Endothelial cell of umbilical vein (primary cell): ENCODE measurements around the gene ZBTB22. TPM values are rescaled to one million over a fixed set of nuclear protein-coding genes. Genes with fewer than 3 reads are reported as not detected.

ENCODE experiments used
- BruUV-seq: library from RNA; stranded (reverse); fragments of 400-500 nt; replicated peaks from 2 replicates; lab custom pipeline; 2021; lab: Mats Ljungman, UMichigan
- CTCF ChIA-PET: fragments of 300-600, 350-600 bp; sonication (Branson Sonifier 250); formaldehyde crosslinking; loops from one replicate; lab custom pipeline; 2021; ENCODE audit warnings: antibody characterized with exemption, inconsistent platforms; lab: Charles Lee
- POLR2A ChIA-PET: fragments of 300-600, 350-600 bp; sonication (Branson Sonifier 250); formaldehyde crosslinking; loops from one replicate; lab custom pipeline; 2021; ENCODE audit warnings: antibody characterized with exemption, inconsistent platforms; lab: Charles Lee
- DNase-seq: peaks from one replicate; pipeline ENCODE4 v3.0.0-alpha.2; 2011; ENCODE audit warnings: low read depth, low spot score
- FAIRE-seq: peaks from 2 replicates; lab custom pipeline; 2011; peaks lifted over from hg19 to GRCh38; lab: Jason Lieb, UNC
- H2AFZ ChIP-seq: 2 replicates; pipeline ENCODE4 v1.6.0; 2012; ENCODE audit warnings: low read depth, low read length, control low read depth, inconsistent platforms
- H3K27ac ChIP-seq: 2 replicates; pipeline ENCODE4 v1.5.1; 2011; ENCODE audit warnings: low read depth, mild to moderate bottlenecking, control low read depth, low read length, moderate library complexity; ENCODE audit not compliant: insufficient read depth
- H3K27me3 ChIP-seq, 2 experiments: 2 replicates each; pipeline versions ENCODE4 v1.6.0 to v1.6.1; 2011; ENCODE audit warnings: low read length in 2 of 2, mixed read lengths in 1 of 2; ENCODE audit not compliant: control insufficient read depth in 2 of 2, insufficient read depth in 2 of 2
- H3K36me3 ChIP-seq, 2 experiments: 2 replicates in 1 of 2; 3 replicates in 1 of 2; pipeline ENCODE4 v1.5.1; 2011; ENCODE audit warnings: low read length in 2 of 2, mild to moderate bottlenecking in 1 of 2, moderate library complexity in 1 of 2; ENCODE audit not compliant: control insufficient read depth in 2 of 2, insufficient read depth in 2 of 2; ENCODE audit errors: extremely low read depth in 1 of 2
- H3K4me1 ChIP-seq: 3 replicates; pipeline ENCODE4 v1.5.1; 2011; ENCODE audit warnings: mild to moderate bottlenecking, low read length; ENCODE audit not compliant: control insufficient read depth, insufficient read depth; ENCODE audit errors: extremely low read depth
- H3K4me2 ChIP-seq: 2 replicates; pipeline ENCODE4 v1.6.1; 2011; ENCODE audit warnings: low read length, control low read depth, mixed read lengths; ENCODE audit not compliant: insufficient read depth
- H3K4me3 ChIP-seq, 3 experiments: fragments of 200-600 bp in 1 of 3; sonication (generic), shearing (Covaris generic) in 1 of 3; replicated peaks in 1 of 3; 2 replicates each; pipeline ENCODE4 v1.5.1; 2011 to 2016; ENCODE audit warnings: control low read depth in 3 of 3, low read length in 3 of 3, mild to moderate bottlenecking in 2 of 3, inconsistent platforms in 1 of 3, low read depth in 1 of 3, moderate library complexity in 1 of 3; ENCODE audit not compliant: insufficient read depth in 1 of 3
- H3K79me2 ChIP-seq: 2 replicates; pipeline ENCODE4 v1.6.0; 2012; ENCODE audit warnings: low read length, inconsistent platforms; ENCODE audit not compliant: control insufficient read depth, insufficient read depth
- H3K9ac ChIP-seq: replicated peaks from 2 replicates; pipeline ENCODE3; 2011; ENCODE audit warnings: low read length, control low read depth; ENCODE audit not compliant: insufficient read depth; ENCODE audit errors: extremely low read depth
- H3K9me1 ChIP-seq: replicated peaks from 3 replicates; pipeline ENCODE4 v1.6.0; 2011; ENCODE audit warnings: mild to moderate bottlenecking, low read length; ENCODE audit not compliant: control insufficient read depth, insufficient read depth; ENCODE audit errors: extremely low read depth
- H3K9me3 ChIP-seq: replicated peaks from 2 replicates; pipeline ENCODE4 v1.5.1; 2012; ENCODE audit warnings: low read length, inconsistent platforms; ENCODE audit not compliant: control insufficient read depth, insufficient read depth
- H4K20me1 ChIP-seq: replicated peaks from 2 replicates; pipeline ENCODE3; 2011; ENCODE audit warnings: mild to moderate bottlenecking, low read length; ENCODE audit not compliant: control insufficient read depth, insufficient read depth; ENCODE audit errors: extremely low read depth
- EZH2 ChIP-seq: IDR thresholded peaks from 2 replicates; pipeline ENCODE4 v1.6.1; 2012; ENCODE audit warnings: borderline replicate concordance, low read depth, mild to moderate bottlenecking, moderate library complexity, low read length, inconsistent platforms; ENCODE audit not compliant: severe bottlenecking
- FOS ChIP-seq: IDR thresholded peaks from 2 replicates; pipeline ENCODE4 v1.6.1; 2011; ENCODE audit warnings: mild to moderate bottlenecking, low read length, moderate library complexity, borderline replicate concordance; ENCODE audit not compliant: insufficient read depth
- GATA2 ChIP-seq: IDR thresholded peaks from 2 replicates; pipeline ENCODE4 v1.7.0; 2011; ENCODE audit warnings: low read depth, mild to moderate bottlenecking, moderate library complexity, mixed read lengths, low read length; ENCODE audit not compliant: insufficient read length, insufficient read depth
- JUN ChIP-seq: IDR thresholded peaks from 2 replicates; pipeline ENCODE4 v1.6.1; 2011; ENCODE audit warnings: borderline replicate concordance, low read depth; ENCODE audit not compliant: insufficient read length, insufficient read depth
- MYC ChIP-seq: IDR thresholded peaks from one replicate; pipeline ENCODE4 v1.6.1; 2011; ENCODE audit warnings: mild to moderate bottlenecking, low read depth, low read length
- POLR2A ChIP-seq: IDR thresholded peaks from 2 replicates; pipeline ENCODE4 v1.6.1; 2012; ENCODE audit warnings: low read depth, mild to moderate bottlenecking, control low read depth, low read length
- POLR2AphosphoS5 ChIP-seq: IDR thresholded peaks from 2 replicates; pipeline ENCODE4 v1.6.1; 2012; ENCODE audit warnings: low read depth, mild to moderate bottlenecking, control low read depth, low read length, moderate library complexity; ENCODE audit not compliant: insufficient read depth
- dilution Hi-C: fragments of 300-500 bp; cut with MboI; formaldehyde crosslinking; loops from one replicate; pipeline ENCODE4 v1.15.0; 2019; ENCODE audit warnings: low sequenced_read_pairs; ENCODE audit not compliant: extremely low pct_ligation_motif_present
- intact Hi-C: fragments of 100-400 bp; cut with micrococcal nuclease; formaldehyde crosslinking; loops from one replicate; pipeline ENCODE4 v1.10.0; 2022
- polyA plus RNA-seq, 4 experiments: library from polyadenylated mRNA; depleted of rRNA in 3 of 4; stranded (reverse) in 3 of 4; unstranded in 1 of 4; fragments of >200 nt; gene quantifications; 2 replicates each; pipeline versions ENCODE4 v1.2.1 to v1.2.3, GENCODE V29; 2011 to 2012; ENCODE audit warnings: missing spikeins in 1 of 4
- total RNA-seq: library from RNA; stranded (reverse); gene quantifications from 2 replicates; pipeline ENCODE4 v1.2.3, GENCODE V29; 2021
- TF ChIP-seq, protein P1 (sequence below): IDR thresholded peaks from 2 replicates; pipeline ENCODE4 v1.6.1; 2011; ENCODE audit not compliant: insufficient read depth, insufficient read length
- TF ChIP-seq, protein P2 (sequence below), 2 donors: IDR thresholded peaks; 1 replicate in 1 of 2; 2 replicates in 1 of 2; pipeline ENCODE4 v1.5.1; 2011; ENCODE audit warnings: low read length in 2 of 2, mild to moderate bottlenecking in 2 of 2, moderate library complexity in 2 of 2, control low read depth in 1 of 2, inconsistent platforms in 1 of 2, low read depth in 1 of 2; ENCODE audit not compliant: insufficient read depth in 1 of 2; ENCODE audit errors: extremely low read depth in 1 of 2

ZBTB22 gene
- total and polyA plus RNA-seq, 2 donors (not counting 3 experiments of a cell fraction or from before 2014, with no cell fraction given) = 12.6 to 15.4 TPM

- DNase-seq = peak; percentile 84
Measured at GRCh38 chr6:33313709-33314514, 3.6 kb downstream of the ZBTB22 start, which contains the start of gene TAPBP. TSS of gene TAPBP (minus strand) at chr6:33314078. CDS start at chr6:33314041, 37 bp downstream.

More at GRCh38 chr6:33313709-33314514, 3.6 kb downstream of the ZBTB22 start, which contains the start of gene TAPBP:
- BruUV-seq = TSS peak; percentile 63
- Histone ChIP-seq H3K36me3 (peaks cover 0 to 3% of the 10 kb centered on the region in 2 experiments), H3K27ac (peak within 1 kb of the TSS; percentile 48), H3K9me1 (no peaks in the 10 kb centered on the region), H2AFZ (peak within 1 kb of the TSS; percentile 25), H3K4me3 (peak within 1 kb of the TSS; percentile 37 to 96 (median 65)), H3K9ac (peak within 1 kb of the TSS; percentile 69), H3K4me2 (peak within 1 kb of the TSS; percentile 92), H4K20me1 (no peaks in the 10 kb centered on the region), H3K79me2 (peaks cover 18% of the 10 kb centered on the region), H3K4me1 (peaks cover 25% of the 10 kb centered on the region), H3K9me3 (no peaks in the 10 kb centered on the region), H3K27me3 (no peaks in the 10 kb centered on the region)
- intact Hi-C loops = loop anchor here (1.0 to 10.0 kb wide), 4 partner anchors 15 to 261 kb away; partner anchors contain the start of genes B3GALT4, HSD17B8, RXRB and SLC39A7
- ChIA-PET CTCF (interaction anchor here (0.8 to 2.6 kb wide), 4 partner anchors 13 to 36 kb away, joined by 5 to 19 read pairs (median 8); partner anchors contain the start of genes B3GALT4 and RGL2), POLR2A (no interaction called here)
- no peak for TF ChIP-seq JUN
- TF ChIP-seq GATA2 = no peak
- TF ChIP-seq POLR2A = peak; percentile 48
- TF ChIP-seq FOS = no peak
- TF ChIP-seq POLR2AphosphoS5 = peak; percentile 44
- TF ChIP-seq, protein P1, sequence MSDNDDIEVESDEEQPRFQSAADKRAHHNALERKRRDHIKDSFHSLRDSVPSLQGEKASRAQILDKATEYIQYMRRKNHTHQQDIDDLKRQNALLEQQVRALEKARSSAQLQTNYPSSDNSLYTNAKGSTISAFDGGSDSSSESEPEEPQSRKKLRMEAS = no peak
- no peak for TF ChIP-seq MYC
- TF ChIP-seq, protein P2, sequence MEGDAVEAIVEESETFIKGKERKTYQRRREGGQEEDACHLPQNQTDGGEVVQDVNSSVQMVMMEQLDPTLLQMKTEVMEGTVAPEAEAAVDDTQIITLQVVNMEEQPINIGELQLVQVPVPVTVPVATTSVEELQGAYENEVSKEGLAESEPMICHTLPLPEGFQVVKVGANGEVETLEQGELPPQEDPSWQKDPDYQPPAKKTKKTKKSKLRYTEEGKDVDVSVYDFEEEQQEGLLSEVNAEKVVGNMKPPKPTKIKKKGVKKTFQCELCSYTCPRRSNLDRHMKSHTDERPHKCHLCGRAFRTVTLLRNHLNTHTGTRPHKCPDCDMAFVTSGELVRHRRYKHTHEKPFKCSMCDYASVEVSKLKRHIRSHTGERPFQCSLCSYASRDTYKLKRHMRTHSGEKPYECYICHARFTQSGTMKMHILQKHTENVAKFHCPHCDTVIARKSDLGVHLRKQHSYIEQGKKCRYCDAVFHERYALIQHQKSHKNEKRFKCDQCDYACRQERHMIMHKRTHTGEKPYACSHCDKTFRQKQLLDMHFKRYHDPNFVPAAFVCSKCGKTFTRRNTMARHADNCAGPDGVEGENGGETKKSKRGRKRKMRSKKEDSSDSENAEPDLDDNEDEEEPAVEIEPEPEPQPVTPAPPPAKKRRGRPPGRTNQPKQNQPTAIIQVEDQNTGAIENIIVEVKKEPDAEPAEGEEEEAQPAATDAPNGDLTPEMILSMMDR (IDR thresholded peaks at IDR 0.05; ENCODE audit: extremely low read depth in 1 of 2, insufficient read depth in 1 of 2, low read depth in 1 of 2, low read length in 2 of 2) = no peak
- no peak for TF ChIP-seq EZH2
- dilution Hi-C loops = no loop called here
- peak; percentile 73 for FAIRE-seq
